ENCODE results near the gene RGS16.

Gene RGS16

GRCh38 chr1:182630586-182630985 is 26.4 kb upstream of the RGS16 start:
- no peak overlapping the region for H3K9ac ChIP-seq (ENCODE audit: low read depth in 1 of 2, low read length in 2 of 2)
- H3K27ac ChIP-seq (ENCODE audit: low read depth in 2 of 2, low read length in 2 of 2), result no peak overlapping the region
- no peaks in the 10 kb centered on the region for H3K36me3 ChIP-seq (ENCODE audit: control insufficient read depth in 2 of 2, insufficient read depth in 2 of 2, low read length in 2 of 2)
- no peak overlapping the region for H3K4me3 ChIP-seq (ENCODE audit: low read length in 2 of 2)
- no peaks in the 10 kb centered on the region for H3K27me3 ChIP-seq (ENCODE audit: control insufficient read depth in 2 of 2, insufficient read depth in 2 of 2, low read length in 2 of 2)
- peaks cover 0 to 15% of the 10 kb centered on the region in 2 donors for H3K4me1 ChIP-seq (ENCODE audit: control insufficient read depth in 2 of 2, insufficient read depth in 2 of 2, low read length in 2 of 2)
- H3K9me3 ChIP-seq (ENCODE audit: control insufficient read depth in 2 of 2, low read length in 2 of 2), result no peaks in the 10 kb centered on the region

DNA sequence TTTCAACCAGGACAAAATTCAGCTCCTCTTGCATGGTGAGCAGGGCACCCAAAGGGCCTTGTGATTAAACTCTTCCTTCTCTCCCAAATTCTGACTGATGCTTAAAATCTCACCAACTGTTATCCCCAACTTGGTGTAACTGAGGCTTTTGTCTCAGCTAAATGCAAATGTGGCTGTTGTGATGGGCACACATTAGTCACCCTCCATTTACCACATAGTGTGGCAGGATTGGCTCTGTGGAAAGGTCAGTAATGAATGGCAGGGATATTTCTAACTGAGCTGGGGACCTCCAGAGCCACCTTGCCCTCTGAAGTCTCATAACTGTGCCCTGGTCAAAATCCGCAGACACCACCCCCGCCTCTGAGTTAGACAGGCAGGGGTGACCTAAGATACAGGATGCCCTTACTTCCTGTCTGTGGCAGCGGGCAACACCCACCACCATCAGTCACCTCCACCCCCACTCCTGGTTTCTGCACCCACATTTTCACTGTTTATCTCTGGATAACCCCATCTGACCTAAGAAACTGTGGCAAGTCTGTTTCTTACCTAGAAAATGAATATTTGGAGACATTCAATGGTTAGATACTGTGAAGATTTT is 25.4 kb upstream of the RGS16 start:
- no peaks in the 10 kb centered on the region for H3K9me3 ChIP-seq (ENCODE audit: control insufficient read depth in 2 of 2, low read length in 2 of 2)
- H3K36me3 ChIP-seq (ENCODE audit: control insufficient read depth in 2 of 2, insufficient read depth in 2 of 2, low read length in 2 of 2), result no peaks in the 10 kb centered on the region
- H3K4me3 ChIP-seq (ENCODE audit: low read length in 2 of 2), result no peak overlapping the region
- H3K27ac ChIP-seq (ENCODE audit: low read depth in 2 of 2, low read length in 2 of 2), result no peak overlapping the region
- no peaks in the 10 kb centered on the region for H3K27me3 ChIP-seq (ENCODE audit: control insufficient read depth in 2 of 2, insufficient read depth in 2 of 2, low read length in 2 of 2)
- no peak overlapping the region for H3K9ac ChIP-seq (ENCODE audit: low read depth in 1 of 2, low read length in 2 of 2)
- H3K4me1 ChIP-seq (ENCODE audit: control insufficient read depth in 2 of 2, insufficient read depth in 2 of 2, low read length in 2 of 2), result peaks cover 0 to 13% of the 10 kb centered on the region in 2 donors

DNA sequence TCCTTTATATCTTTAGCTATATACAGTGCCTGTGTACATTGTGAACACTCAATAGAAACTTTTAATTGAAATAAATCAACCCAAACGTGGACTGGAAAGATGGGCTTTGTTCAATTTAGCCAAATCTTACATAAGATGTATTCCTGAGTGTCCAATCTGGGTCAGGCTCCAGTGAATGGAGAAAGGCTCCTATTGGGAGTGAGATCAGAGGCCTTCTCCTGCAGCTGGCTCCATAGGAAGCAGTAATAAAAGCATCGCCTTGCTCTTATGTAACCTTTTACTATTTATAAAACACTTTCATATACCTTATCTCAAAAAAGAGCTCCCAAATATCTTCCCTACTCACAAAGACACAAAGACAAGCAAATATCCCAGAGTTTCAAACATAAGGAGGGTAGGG is 24.9 kb upstream of the RGS16 start:
- Histone ChIP-seq H3K4me1 (ENCODE audit: control insufficient read depth in 2 of 2, insufficient read depth in 2 of 2, low read length in 2 of 2) (peaks cover 0 to 13% of the 10 kb centered on the region in 2 donors), H3K27ac (ENCODE audit: low read depth in 2 of 2, low read length in 2 of 2) (no peak overlapping the region), H3K9ac (ENCODE audit: low read depth in 1 of 2, low read length in 2 of 2) (no peak overlapping the region), H3K9me3 (ENCODE audit: control insufficient read depth in 2 of 2, low read length in 2 of 2) (no peaks in the 10 kb centered on the region), H3K27me3 (ENCODE audit: control insufficient read depth in 2 of 2, insufficient read depth in 2 of 2, low read length in 2 of 2) (no peaks in the 10 kb centered on the region), H3K36me3 (ENCODE audit: control insufficient read depth in 2 of 2, insufficient read depth in 2 of 2, low read length in 2 of 2) (no peaks in the 10 kb centered on the region), H3K4me3 (ENCODE audit: low read length in 2 of 2) (no peak overlapping the region)

DNA sequence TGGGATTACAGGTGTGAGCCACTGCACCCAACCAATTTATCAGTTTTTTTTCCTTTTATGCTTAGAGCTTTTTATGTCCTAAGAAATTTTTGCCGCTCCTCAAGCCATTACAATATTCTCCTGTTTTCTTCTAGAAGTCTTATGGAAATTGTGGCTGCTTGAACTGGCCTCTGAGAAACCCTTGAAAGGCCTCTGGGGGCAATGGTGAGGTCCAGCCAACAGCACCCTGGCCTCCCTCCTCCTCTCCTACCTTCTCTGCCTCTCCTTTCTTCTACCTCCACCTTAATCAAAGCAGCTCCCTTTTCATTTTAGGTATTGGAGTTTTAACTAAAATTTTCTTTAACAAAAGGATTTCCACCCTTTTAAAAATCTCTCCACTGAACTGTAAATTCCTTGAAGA is 24.5 kb upstream of the RGS16 start:
- no peak overlapping the region for H3K4me3 ChIP-seq (ENCODE audit: low read length in 2 of 2)
- H3K27ac ChIP-seq (ENCODE audit: low read depth in 2 of 2, low read length in 2 of 2), result no peak overlapping the region
- no peaks in the 10 kb centered on the region for H3K27me3 ChIP-seq (ENCODE audit: control insufficient read depth in 2 of 2, insufficient read depth in 2 of 2, low read length in 2 of 2)
- H3K36me3 ChIP-seq (ENCODE audit: control insufficient read depth in 2 of 2, insufficient read depth in 2 of 2, low read length in 2 of 2), result no peaks in the 10 kb centered on the region
- no peak overlapping the region for H3K9ac ChIP-seq (ENCODE audit: low read depth in 1 of 2, low read length in 2 of 2)
- no peaks in the 10 kb centered on the region for H3K9me3 ChIP-seq (ENCODE audit: control insufficient read depth in 2 of 2, low read length in 2 of 2)
- peaks cover 0 to 13% of the 10 kb centered on the region in 2 donors for H3K4me1 ChIP-seq (ENCODE audit: control insufficient read depth in 2 of 2, insufficient read depth in 2 of 2, low read length in 2 of 2)

GRCh38 chr1:182627622-182628021 is 23.4 kb upstream of the RGS16 start:
- Histone ChIP-seq H3K36me3 (ENCODE audit: control insufficient read depth in 2 of 2, insufficient read depth in 2 of 2, low read length in 2 of 2) (no peaks in the 10 kb centered on the region), H3K9ac (ENCODE audit: low read depth in 1 of 2, low read length in 2 of 2) (no peak overlapping the region), H3K27ac (ENCODE audit: low read depth in 2 of 2, low read length in 2 of 2) (no peak overlapping the region), H3K4me1 (ENCODE audit: control insufficient read depth in 2 of 2, insufficient read depth in 2 of 2, low read length in 2 of 2) (peaks cover 0 to 13% of the 10 kb centered on the region in 2 donors), H3K4me3 (ENCODE audit: low read length in 2 of 2) (no peak overlapping the region), H3K9me3 (ENCODE audit: control insufficient read depth in 2 of 2, low read length in 2 of 2) (no peaks in the 10 kb centered on the region), H3K27me3 (ENCODE audit: control insufficient read depth in 2 of 2, insufficient read depth in 2 of 2, low read length in 2 of 2) (no peaks in the 10 kb centered on the region)

DNA sequence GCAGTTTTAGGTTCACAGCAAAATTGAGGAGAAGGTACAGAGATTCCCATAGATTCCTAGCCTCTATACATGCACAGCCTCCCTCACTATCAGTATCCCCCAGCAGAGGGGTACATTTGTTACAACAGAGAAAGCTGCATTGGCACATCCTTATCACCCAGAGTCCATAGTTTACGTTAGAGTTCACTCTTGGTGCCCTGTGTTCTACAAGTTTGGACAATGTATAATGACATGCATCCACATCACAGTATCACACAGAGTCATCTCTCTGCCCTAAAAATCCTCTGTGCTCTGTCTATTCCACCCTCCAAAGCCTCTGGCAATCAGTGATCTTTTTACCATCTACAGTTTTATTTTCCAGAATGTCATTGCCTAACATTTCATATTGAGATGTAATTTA is 22.3 kb upstream of the RGS16 start:
- Histone ChIP-seq H3K36me3 (ENCODE audit: control insufficient read depth in 2 of 2, insufficient read depth in 2 of 2, low read length in 2 of 2) (no peaks in the 10 kb centered on the region), H3K4me1 (ENCODE audit: control insufficient read depth in 2 of 2, insufficient read depth in 2 of 2, low read length in 2 of 2) (peaks cover 0 to 13% of the 10 kb centered on the region in 2 donors), H3K9ac (ENCODE audit: low read depth in 1 of 2, low read length in 2 of 2) (no peak overlapping the region), H3K9me3 (ENCODE audit: control insufficient read depth in 2 of 2, low read length in 2 of 2) (no peaks in the 10 kb centered on the region), H3K27me3 (ENCODE audit: control insufficient read depth in 2 of 2, insufficient read depth in 2 of 2, low read length in 2 of 2) (no peaks in the 10 kb centered on the region), H3K27ac (ENCODE audit: low read depth in 2 of 2, low read length in 2 of 2) (no peak overlapping the region), H3K4me3 (ENCODE audit: low read length in 2 of 2) (no peak overlapping the region)

GRCh38 chr1:182625719-182626504 is 21.7 kb upstream of the RGS16 start:
- Histone ChIP-seq H3K9ac (ENCODE audit: low read depth in 1 of 2, low read length in 2 of 2) (no peak overlapping the region), H3K36me3 (ENCODE audit: control insufficient read depth in 2 of 2, insufficient read depth in 2 of 2, low read length in 2 of 2) (no peaks in the 10 kb centered on the region), H3K27me3 (ENCODE audit: control insufficient read depth in 2 of 2, insufficient read depth in 2 of 2, low read length in 2 of 2) (no peaks in the 10 kb centered on the region), H3K9me3 (ENCODE audit: control insufficient read depth in 2 of 2, low read length in 2 of 2) (no peaks in the 10 kb centered on the region), H3K4me1 (ENCODE audit: control insufficient read depth in 2 of 2, insufficient read depth in 2 of 2, low read length in 2 of 2) (peaks cover 0 to 10% of the 10 kb centered on the region in 2 donors), H3K4me3 (ENCODE audit: low read length in 2 of 2) (no peak overlapping the region), H3K27ac (ENCODE audit: low read depth in 2 of 2, low read length in 2 of 2) (no peak overlapping the region)

GRCh38 chr1:182625024-182625423 is 20.8 kb upstream of the RGS16 start:
- H3K27me3 ChIP-seq (ENCODE audit: control insufficient read depth in 2 of 2, insufficient read depth in 2 of 2, low read length in 2 of 2), result no peaks in the 10 kb centered on the region
- H3K27ac ChIP-seq (ENCODE audit: low read depth in 2 of 2, low read length in 2 of 2), result no peak overlapping the region
- H3K9me3 ChIP-seq (ENCODE audit: control insufficient read depth in 2 of 2, low read length in 2 of 2), result no peaks in the 10 kb centered on the region
- no peaks in the 10 kb centered on the region for H3K36me3 ChIP-seq (ENCODE audit: control insufficient read depth in 2 of 2, insufficient read depth in 2 of 2, low read length in 2 of 2)
- H3K4me3 ChIP-seq (ENCODE audit: low read length in 2 of 2), result no peak overlapping the region
- H3K9ac ChIP-seq (ENCODE audit: low read depth in 1 of 2, low read length in 2 of 2), result no peak overlapping the region
- H3K4me1 ChIP-seq (ENCODE audit: control insufficient read depth in 2 of 2, insufficient read depth in 2 of 2, low read length in 2 of 2), result peaks cover 0 to 4% of the 10 kb centered on the region in 2 donors

- no peaks in the 10 kb centered on the region for H3K27me3 ChIP-seq (ENCODE audit: control insufficient read depth in 2 of 2, insufficient read depth in 2 of 2, low read length in 2 of 2)
- no peak overlapping the region for H3K4me3 ChIP-seq (ENCODE audit: low read length in 2 of 2)
- H3K36me3 ChIP-seq (ENCODE audit: control insufficient read depth in 2 of 2, insufficient read depth in 2 of 2, low read length in 2 of 2), result no peaks in the 10 kb centered on the region
- peaks cover 0 to 3% of the 10 kb centered on the region in 2 donors for H3K4me1 ChIP-seq (ENCODE audit: control insufficient read depth in 2 of 2, insufficient read depth in 2 of 2, low read length in 2 of 2)
- no peaks in the 10 kb centered on the region for H3K9me3 ChIP-seq (ENCODE audit: control insufficient read depth in 2 of 2, low read length in 2 of 2)
- no peak overlapping the region for H3K9ac ChIP-seq (ENCODE audit: low read depth in 1 of 2, low read length in 2 of 2)
- H3K27ac ChIP-seq (ENCODE audit: low read depth in 2 of 2, low read length in 2 of 2), result no peak overlapping the region
Measured at GRCh38 chr1:182624577-182624976, 20.4 kb upstream of the RGS16 start.

- no peaks in the 10 kb centered on the region for H3K4me1 ChIP-seq (ENCODE audit: control insufficient read depth in 2 of 2, insufficient read depth in 2 of 2, low read length in 2 of 2)
- H3K27ac ChIP-seq (ENCODE audit: low read depth in 2 of 2, low read length in 2 of 2), result no peak overlapping the region
- no peaks in the 10 kb centered on the region for H3K27me3 ChIP-seq (ENCODE audit: control insufficient read depth in 2 of 2, insufficient read depth in 2 of 2, low read length in 2 of 2)
- no peaks in the 10 kb centered on the region for H3K36me3 ChIP-seq (ENCODE audit: control insufficient read depth in 2 of 2, insufficient read depth in 2 of 2, low read length in 2 of 2)
- no peak overlapping the region for H3K9ac ChIP-seq (ENCODE audit: low read depth in 1 of 2, low read length in 2 of 2)
- no peak overlapping the region for H3K4me3 ChIP-seq (ENCODE audit: low read length in 2 of 2)
- H3K9me3 ChIP-seq (ENCODE audit: control insufficient read depth in 2 of 2, low read length in 2 of 2), result no peaks in the 10 kb centered on the region
Measured at GRCh38 chr1:182622901-182623528, 18.8 kb upstream of the RGS16 start.

All from mucosa of rectum (tissue), 2 donors.